Activated CD4-positive, alpha-beta T cell treated with anti-CD3 and anti-CD28 coated beads, Interleukin-2, Interleukin-6, amounts not matched to agents 100 ng/mL and 50 ng/mL, durations not matched to agents 16 hours and 8 hours (primary cell): Measurements from ENCODE around the gene UMPS.
"Not testable (repeated sequence)": the region's sequence is repeated elsewhere in the genome, so short reads cannot be mapped to it uniquely, and the experiment has no call there.

Source experiments
- DNase-seq: peaks from one replicate; pipeline ENCODE4 v3.0.0-alpha.2; 2020

The UMPS gene

DNA sequence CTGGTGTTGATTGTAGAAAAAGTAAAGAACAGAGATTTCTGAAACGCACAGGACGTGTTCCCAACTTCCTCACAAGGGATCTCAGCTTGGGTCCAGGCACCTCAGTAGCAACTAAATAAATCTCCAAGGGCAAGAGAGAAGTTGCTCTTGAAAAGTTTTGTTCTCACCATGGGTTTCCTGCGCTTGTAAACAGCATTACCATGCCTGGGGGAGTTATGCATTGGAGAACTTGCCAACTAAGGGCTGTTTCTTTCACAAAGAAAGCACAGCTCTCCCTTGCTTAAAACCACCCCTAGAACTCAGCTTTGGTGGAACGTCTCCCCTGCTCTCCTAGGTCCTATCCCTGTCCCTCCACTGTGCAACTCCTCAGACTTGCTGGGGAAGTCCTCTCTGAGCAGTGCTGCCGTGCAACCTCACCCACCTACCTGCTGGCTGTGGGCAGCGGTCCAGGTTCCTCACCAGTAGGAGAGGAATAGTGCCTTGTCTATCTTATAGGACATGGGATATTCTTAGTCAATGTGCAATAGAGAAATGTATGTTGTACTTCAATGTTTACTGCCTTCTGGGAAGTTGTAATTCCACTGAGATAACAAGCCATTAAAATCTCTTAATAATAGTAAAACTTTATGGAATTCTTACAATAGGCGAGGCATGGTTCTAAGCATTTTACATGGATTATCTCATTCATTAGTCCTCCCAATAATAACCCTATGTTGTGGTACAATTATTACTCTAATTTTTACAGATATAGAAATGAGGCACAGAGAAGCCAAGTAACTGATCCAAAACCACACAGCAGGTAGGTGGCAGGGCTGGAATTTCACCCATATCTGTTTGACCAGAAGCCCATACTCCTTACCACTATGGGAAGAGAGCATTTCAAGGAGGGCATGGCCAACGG lies 51.5 kb downstream of the UMPS start:
- DNase-seq, result no peak

DNA sequence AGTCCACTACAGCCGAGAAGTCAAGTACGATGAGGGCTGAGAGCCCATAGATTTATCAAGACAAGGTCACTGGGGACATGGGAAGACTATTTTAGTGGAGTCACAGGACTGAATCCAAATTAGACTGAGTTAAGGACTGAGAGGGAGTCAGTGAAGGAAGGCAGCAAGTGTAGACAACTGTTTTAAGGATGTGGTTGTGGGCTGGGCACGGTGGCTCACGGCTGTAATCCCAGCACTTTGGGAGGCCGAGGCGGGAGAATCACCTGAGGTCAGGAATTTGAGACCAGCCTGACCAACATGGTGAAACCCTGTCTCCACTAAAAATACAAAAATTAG lies 52.1 kb downstream of the UMPS start:
- not testable (repeated sequence) for DNase-seq

DNA sequence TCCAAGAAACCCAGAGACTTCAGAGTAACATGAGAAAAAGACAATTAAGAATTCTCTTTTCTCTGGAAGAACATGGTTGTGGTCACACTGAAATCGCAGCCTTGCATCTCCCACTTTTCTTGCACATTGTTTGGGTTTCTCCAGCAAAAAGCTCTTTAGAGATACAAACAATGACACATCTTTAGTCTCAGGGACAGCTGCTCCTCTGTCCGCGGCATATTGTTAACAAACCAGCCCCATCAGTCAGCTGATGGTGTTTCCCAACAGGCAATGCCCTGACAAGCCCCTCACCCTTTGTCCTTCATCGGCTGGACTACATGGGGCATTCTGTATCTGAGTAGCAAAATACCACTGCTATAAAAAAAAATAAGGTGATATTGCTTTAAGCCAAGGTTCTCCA lies 53.4 kb downstream of the UMPS start:
- DNase-seq, result no peak

DNA sequence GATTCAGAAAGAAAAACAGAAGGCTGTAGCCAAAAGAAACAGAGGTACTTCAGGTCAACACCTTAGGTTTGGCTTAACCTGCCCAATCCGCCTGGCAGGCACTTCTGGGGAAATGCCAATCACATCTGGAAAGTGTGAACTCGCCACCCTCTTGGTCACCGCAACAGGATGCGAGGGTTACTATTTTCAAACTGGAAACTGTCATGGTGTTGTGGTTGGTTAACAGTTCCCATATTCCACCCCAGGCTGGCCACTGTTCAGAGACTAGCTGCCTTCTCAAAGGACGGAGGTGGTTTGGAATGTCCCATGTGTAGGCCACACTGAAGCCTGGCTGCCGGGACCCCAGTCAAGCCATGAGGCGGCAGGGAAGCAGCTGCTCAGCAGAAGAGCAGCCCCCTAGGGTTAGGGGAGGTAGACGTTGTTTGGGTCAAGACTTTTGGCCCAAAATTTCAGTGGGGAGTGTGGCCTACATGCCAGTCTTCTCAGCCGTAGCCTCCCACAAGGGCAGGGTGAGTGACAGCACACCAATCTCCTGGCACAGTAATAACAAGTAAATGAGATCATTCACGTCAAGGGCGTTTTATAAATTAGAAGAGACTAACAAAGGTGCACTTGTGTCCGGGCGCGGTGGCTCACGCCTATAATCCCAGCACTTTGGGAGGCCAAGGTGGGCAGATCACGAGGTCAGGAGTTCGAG lies 54.6 kb downstream of the UMPS start:
- DNase-seq, result peak; percentile 26

DNA sequence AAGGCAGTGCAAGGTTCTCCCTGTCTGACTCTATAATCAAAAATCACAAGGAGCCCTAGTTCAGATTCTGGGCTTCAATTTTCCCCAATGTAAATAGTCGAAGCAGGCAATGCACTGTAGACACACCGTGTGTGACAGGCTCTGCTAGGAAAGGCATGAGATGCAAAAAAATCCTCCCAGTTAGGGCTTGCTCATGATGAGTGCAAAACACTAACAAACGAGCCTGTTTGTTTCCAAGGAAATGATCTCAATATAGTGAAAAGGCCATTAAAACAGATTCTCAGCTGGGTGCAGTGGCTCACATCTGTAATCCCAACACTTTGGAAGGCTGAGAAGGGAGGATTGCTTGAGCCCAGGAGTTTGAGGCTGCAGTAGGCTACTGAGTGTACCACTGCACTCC lies 55.7 kb downstream of the UMPS start:
- DNase-seq, result no peak

DNA sequence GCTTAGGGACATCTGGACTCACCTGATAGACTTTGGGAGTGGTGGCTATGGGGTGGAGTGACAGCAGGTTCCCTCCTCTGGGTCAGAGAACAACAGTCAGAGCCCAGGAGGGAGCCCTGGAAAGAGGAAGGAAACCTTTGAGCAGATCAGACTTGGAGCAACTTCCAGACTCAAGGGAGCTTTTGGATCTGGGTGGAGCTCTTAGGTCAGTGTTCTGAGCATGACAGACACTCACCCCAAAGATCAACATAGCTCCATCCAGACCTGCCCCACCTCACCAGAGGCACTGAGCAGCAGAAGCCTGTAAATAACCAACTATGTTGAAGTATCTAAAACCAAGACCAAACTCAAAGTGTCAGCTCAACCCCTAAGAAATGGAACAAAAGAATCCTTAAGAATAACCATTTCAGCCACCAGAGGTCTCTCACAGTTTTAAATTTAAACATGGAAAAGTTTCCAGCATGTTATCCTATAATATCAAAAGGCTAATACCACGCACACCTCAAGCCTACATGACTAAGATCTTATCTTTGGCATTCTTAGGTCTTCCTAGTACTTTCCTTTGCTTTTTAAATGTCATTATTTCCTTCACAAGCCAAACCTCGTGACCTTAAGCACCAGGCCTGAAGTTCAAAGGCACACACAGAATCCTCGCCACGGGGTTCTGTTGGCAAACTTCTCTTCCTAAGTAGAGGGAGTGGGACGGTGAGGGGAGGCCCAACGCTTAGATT lies 56.4 kb downstream of the UMPS start:
- no peak for DNase-seq

DNA sequence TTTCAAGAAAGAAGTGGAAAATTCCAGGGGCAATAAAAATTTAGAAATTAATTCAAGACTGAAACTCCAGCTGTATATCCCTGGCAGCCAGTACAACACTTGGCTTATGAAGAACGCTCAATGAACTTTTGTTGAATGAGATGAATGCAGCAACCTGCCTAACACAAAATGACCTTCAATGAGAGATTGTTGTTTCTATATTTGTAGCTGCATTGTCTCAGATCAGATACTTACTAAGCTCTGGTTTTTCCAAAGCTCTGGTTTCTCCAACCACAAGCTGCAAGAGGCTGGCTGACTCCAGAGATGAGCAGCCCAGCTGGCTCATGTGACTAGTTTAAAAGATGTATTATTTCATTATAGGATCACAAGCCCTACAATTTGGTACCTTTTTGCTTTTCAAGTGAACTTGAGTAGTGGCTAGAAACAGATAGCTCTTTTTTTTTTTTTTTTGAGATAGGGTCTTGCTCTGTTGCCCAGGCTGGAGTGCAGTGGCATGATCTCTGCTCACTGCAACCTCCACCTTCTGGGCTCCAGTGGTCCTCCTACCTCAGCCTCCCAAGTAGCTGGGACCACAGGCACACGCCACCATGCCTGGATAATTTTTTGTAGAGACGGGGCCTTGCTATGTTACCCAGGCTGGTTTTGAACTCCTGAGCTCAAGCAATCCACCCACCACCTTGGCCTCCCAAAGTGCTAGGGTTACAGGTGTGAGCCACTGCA lies 57.4 kb downstream of the UMPS start:
- peak; percentile 9 for DNase-seq

DNA sequence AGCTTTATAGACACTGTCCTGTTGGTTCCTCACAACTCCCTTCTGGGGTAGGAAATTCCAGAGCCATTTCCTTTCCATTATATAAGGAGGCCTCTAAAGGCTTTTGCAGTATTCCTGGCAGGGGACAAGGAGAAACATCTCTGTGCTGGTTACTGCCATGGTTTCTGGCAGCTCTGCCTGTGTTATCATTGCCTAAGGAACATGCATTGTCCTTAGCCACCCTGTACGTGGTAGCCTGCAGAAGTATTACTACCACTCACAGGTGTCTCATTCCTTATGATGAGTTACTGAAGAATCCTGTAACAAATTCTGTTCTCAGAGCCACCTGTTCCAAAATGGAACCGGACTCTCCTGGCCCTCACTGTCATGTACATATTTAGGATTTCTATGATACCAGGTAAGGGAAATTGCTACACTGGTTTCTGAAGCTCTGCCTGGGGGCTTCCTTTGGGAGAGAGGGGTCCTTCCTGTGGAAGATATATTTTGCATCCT lies 58.0 kb downstream of the UMPS start:
- no peak for DNase-seq

DNA sequence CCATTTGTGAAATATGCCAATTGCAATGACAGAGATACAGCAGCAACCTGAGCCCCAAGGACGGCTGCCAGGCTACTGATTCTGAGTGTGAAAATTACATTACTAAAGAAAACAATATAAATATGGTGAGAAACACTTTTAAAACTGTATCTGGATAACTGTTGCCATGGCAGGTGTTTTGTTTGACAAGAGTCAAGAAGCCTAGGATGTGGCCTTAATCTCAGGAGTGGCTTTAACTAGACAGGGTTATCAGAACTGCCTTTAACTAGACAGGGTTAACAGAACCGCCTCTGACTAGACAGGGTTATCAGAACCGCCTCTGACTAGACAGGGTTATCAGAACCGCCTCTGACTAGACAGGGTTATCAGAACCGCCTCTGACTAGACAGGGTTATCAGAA lies 58.9 kb downstream of the UMPS start:
- DNase-seq, result not testable (repeated sequence)

DNA sequence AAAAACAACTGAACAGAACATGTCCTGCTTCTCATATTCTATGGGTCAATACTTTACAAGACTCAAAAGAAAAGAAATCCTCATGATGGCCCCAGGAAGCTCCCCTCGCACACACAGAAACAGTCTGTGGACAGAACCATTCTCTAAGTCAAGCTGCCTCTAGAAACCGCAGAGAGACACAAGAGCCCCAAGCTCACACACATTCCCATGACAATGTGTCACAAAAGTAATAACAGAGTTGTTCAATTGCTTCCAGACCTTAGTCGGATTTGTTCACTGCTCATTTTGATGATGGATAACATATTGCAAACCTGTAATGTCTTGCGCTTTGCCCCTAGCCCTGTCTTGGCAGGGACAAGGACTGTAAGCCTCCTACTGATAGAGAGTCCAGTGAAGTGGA lies 60.9 kb downstream of the UMPS start:
- DNase-seq, result no peak

DNA sequence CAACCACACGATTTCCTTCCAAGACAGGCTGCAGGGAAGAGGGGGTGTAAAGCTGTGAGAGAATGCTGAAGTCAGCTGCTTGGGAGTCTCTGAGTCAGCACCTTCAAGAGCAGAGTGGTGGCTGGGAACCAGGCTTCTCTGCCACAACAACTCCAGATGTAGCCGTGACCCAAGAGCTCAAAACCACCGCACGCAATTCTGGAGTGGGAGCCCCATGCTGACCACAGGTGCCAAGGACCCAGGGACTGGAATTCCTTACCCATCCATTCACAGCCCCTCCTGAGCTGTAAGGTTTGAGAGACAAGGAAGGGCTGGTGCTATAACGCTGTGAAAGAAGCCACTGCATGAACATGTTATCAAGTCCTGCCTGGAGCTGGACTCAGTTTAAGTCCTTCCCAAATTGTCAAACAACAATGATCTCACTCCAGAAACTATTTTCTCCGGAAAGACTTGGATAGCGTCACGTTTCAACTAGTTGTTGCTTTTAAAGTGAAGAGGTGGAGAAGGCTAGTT lies 61.4 kb downstream of the UMPS start:
- no peak for DNase-seq

DNA sequence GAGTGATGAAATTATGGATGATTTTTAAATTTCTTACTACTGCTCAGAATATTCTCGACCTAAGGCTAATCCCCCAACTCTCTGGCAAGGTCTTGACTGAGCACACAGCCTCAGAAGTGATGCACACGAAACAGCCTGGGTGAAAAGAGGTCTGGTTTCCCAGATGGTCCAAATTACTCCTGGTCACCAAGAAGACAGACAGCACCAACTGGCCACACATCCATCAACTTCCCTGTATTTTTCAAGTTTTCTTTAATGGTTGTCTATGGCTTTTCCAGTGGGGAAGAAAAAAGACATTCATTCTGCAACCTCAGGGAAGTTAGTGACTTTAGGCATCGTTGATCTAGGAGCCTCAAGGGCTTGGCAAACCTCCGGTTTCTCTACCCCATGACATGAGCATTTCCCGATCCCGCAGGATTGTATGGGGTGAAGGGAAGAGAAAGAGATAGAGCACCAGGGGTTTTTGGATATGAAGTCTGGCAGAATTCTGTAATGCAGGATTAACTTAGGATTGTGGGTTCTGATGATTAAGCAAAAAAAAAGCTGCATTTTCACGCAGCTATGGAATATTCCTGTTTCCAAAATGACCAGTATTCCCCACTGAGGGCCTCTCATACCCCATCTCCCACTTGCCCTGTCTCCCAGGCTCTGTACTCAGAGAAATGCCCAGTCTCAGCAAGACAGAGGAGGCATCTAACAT lies 62.2 kb downstream of the UMPS start:
- DNase-seq, result no peak

DNA sequence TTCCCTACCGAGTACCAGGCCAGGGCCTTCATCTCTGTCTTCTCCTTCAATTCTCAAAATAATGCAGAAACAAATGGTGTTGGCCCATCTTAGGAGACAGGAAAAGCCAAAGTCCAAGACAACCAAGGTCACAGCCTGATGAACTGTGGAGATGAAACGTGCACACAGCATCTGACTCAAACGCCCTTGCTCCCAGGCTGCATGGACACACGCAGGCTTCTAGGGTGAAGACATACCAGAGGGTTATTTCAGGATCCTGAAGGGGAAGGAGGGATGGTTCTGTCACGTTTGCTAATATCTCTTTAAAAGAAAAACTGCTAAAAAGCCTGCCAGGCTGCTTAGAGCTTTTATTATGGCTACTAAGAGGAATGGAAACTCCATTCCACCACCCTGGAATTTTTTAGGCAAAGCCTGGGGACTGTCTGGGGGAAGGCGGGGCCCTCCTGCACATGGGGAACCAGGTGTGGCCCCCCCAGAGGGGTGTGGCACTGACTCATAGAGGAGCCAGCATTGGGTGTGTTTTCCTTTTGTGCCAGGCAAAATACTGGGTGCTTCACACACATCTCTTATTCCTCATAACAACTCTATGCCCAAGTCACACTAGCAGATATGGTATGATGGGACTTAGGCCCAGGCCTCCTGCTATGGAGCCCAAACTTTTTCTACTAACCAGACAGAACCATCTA lies 62.9 kb downstream of the UMPS start:
- no peak for DNase-seq

DNA sequence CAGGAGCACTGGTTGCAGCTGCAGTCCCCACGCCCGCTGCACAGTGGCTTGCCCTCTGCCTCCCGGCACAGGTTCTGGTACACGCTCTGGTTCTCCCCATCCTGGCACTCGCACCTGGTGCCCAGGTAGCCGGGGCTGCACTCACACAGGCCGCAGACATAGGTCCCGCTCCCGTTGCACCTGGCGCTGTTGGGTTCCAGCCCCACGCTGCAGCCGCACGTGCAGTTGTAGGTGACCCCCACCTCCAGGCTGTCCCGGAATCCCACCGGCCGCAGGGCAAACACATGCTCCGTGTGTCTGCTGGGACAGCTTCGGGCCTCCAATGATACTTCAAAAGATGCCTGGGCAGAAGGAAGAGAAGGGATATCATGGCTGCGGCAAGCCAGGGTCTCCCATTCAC lies 66.2 kb downstream of the UMPS start:
- DNase-seq, result no peak

DNA sequence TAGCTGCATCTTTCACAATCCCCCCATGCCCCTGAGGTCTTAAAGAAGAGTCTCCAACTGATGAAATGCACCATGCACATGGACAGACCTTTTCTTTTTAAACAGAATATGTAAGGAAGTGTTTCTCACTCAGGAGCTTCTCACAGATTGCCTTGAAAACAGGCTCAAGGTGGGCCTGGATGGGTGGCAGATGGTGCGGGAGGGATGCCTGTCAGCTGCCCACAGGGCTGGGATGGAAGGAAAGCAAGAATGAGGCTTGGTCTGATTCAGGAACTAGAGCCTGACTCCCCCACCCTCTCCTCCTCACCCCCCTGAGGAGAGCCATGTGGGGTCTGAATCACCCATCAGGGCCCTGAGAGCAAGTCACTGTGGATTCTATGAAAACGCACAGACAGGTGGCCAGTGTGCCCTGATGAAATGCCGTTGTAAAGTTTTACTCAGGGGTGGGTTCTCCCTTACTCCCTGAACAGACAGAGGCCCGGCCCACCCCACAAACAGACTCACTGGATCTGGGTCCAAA lies 67.2 kb downstream of the UMPS start:
- DNase-seq, result no peak
